Loucy (cell line): ENCODE measurements around the gene OGFOD3.

Experiments
- CTCF ChIP-seq: fragments of 200-600 bp; sonication (generic); conservative IDR thresholded peaks from 2 replicates; pipeline ENCODE4 v1.5.1; 2014; ENCODE audit warnings: mild to moderate bottlenecking, antibody characterized with exemption, low read length
- EZH2phosphoT487 ChIP-seq: fragments of 200-600 bp; IDR thresholded peaks from 2 replicates; pipeline ENCODE4 v1.6.1; 2018; ENCODE audit warnings: antibody characterized with exemption, mild to moderate bottlenecking, moderate library complexity, borderline replicate concordance

GRCh38 chr17:82408938-82409318, 9.5 kb downstream of the OGFOD3 start:
- no peak for TF ChIP-seq CTCF
- TF ChIP-seq EZH2phosphoT487: no peak
